ENCODE results near the gene TAAR1. TPM values are rescaled to one million over a fixed set of nuclear protein-coding genes. Genes with fewer than 3 reads are reported as not detected.

The TAAR1 gene
- total RNA-seq, 1 experiment from 2014 or later: not detected

Other genes starting within 250 kb of the TAAR1 start
- 19.6 and 22.1 TPM in 2 replicates for gene STX7, start 146.1 kb downstream of the TAAR1 start, total RNA-seq (2014; rRNA removed; shearing (Covaris generic))
- gene TAAR9, start 120.9 kb downstream of the TAAR1 start, total RNA-seq (2014; rRNA removed; shearing (Covaris generic)): not detected in 2 replicates
- not detected in 2 replicates for gene TAAR8, start 106.5 kb downstream of the TAAR1 start, total RNA-seq (2014; rRNA removed; shearing (Covaris generic))
- gene TAAR6, start 88.9 kb downstream of the TAAR1 start, total RNA-seq (2014; rRNA removed; shearing (Covaris generic)): not detected in 2 replicates
- gene TAAR5, start 69.4 kb downstream of the TAAR1 start, total RNA-seq (2014; rRNA removed; shearing (Covaris generic)): not detected in 2 replicates
- gene TAAR2, start 34.9 kb downstream of the TAAR1 start, total RNA-seq (2014; rRNA removed; shearing (Covaris generic)): not detected in 2 replicates
- not detected in 2 replicates for gene VNN1, start 54.9 kb upstream of the TAAR1 start, total RNA-seq (2014; rRNA removed; shearing (Covaris generic))
- not detected in 2 replicates for gene VNN2, start 98.7 kb upstream of the TAAR1 start, total RNA-seq (2014; rRNA removed; shearing (Covaris generic))
- gene SLC18B1, start 139.5 kb upstream of the TAAR1 start, total RNA-seq (2014; rRNA removed; shearing (Covaris generic)): 15.8 and 17.5 TPM in 2 replicates
- 2,887 and 2,908 TPM in 2 replicates for gene RPS12, start 155.4 kb upstream of the TAAR1 start, total RNA-seq (2014; rRNA removed; shearing (Covaris generic))